HG03457 (cell line): ENCODE data around the gene MPZL2.

Experiments
- ATAC-seq: cut with Tn5 transposase; IDR thresholded peaks from one replicate; pipeline ENCODE4 v1.9.1; 2021; ENCODE audit warnings: moderate number of reproducible peaks; ENCODE audit not compliant: unreplicated experiment

MPZL2 gene

DNA sequence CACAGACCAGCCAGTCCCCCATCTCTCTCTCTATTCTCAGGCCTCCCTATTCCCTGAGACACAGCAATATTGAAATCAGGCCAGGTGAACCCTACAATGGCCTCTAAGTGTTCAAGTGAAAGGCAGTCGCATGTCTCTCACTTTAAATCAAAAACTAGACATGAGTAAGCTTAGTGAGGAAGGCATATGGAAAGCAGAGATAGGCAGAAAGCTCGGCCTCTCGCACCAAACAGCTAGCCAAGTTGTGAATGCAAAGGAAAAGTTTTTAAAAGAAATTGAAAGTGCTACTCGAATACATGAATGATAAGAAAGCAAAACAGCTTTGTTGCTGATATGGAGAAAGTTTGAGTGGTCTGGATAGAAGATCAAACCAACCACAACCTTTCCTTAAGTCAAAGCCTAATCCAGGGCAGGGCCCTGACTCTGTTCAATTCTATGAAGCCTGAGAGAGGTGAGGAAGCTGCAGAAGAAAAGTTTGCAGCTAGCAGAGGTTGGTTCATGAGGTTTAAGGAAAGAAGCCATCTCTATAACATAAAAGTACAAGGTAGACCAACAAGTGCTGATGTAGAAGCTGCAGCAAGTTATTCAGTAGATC, 19.8 kb upstream of the MPZL2 start:
- no peak for ATAC-seq

DNA sequence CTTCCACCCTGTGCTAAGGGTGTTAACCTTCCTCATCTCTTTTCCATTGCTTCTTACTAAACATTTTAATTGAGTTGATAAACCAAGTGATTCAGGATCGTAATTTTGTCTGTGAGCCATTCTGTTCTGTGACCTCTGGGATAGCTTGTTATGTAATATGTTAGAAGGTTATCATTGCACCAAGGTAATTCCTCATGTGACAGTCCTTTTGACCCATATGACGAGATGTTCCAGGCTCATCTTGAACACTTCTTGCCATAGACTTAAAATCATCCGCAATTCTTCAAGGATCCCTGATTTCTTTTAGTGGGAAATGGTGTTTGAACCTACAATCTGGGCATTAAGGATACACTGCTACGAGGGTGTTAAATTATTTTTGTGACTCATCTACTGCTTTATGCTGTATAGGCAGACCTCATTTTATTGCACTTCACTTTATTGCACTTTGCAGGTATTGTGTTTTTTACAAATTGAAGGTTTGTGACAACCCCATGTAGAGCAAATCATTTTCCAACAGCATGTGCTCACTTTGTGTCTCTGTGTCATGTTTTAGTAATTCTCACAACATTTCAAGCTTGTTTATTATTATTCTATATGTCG, 19.0 kb upstream of the MPZL2 start:
- ATAC-seq = no peak

DNA sequence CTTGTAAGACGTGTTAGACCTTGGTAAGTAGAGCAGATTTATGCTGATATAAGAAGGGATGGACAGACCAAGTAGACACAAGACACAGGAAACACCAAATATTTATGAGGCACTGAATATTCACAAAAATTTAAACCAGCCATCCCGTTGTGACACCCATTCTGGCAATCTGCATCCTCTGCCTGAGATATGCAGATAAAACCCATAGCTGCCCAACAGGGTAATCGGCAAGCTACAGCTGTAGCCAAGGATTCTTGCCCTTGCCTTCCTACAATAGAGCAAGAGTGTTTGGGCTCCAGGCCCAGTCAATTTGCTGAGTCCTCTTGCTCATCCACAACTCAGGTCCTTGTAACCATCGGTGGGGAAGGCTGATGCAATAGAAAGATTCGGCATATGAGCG, 18.5 kb upstream of the MPZL2 start:
- ATAC-seq = no peak

DNA sequence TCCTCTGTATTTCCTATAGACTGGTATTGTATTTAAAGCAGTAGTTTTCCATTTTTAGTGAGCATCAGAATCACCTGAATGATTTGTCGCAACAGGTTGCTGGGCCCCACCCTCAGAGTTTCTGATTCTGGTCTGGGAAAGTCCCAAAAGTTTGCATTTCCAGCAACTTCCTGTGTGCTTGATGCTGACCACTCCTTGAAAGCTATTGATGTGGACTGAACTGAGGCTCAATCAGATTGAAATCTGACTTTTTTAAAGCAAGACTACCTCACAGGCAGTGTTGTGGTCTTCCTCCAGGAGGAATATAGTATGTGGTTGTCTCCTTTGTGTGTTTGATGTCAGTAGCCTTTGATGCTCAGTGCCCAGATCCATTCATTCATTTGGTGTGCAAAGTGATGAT, 17.2 kb upstream of the MPZL2 start:
- ATAC-seq = no peak

DNA sequence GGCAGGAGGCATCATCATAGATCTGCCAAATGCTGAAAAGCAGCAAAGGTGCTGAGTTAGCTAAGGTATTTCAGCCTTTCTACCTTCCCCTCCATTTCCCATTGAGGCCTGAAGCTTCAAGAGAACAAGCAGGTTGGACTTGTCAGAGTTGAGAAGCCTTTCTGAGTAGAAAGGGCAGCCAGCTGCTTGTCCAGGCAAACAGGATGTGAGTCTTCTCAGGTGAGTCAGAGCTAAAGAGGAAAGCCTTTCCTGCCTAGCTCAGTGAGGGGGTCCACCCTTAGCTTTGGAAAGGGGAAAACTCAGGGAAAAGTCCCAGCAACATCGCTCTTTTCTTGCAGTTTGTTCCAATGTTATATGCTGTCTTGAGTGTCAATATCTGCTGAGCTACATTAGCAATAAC, 13.2 kb upstream of the MPZL2 start:
- ATAC-seq = no peak

DNA sequence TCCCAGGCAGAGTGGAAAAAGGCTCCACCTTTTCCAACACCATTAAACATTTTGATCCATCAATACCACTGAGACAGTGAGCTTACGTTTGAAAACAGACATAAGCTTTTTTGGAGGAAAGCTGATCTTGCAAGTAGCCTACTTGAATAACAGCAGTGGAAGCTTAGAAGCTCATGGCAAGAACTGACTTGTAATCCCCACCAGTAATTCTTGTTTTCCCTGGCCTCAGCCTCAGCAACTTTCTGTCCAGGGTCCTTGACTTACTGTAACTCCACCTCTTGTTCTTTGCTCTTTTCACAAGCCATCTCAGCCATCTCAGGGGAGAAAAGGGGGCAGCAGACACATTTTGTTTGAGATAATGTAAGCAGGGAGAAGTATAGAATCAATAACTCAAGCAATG, 12.3 kb upstream of the MPZL2 start:
- no peak for ATAC-seq

DNA sequence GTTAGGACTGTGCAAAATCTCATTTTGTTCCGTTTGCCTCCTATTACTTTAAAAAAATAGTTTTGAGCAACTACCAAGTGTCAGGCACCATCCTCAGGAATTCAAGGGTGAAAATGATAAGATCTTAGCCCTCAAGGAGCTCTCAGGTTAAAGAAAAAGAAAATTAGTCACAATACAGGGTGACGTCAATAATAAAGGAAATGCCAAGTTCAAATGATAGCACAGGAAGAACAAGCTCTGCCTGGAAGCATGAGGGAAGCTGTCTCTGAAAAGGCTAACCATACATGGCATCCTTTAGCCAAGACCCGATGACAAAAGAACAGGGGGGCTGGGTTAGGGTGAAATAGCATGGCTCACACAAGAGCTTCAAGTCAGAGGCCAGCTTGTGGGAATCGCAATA, 11.1 kb upstream of the MPZL2 start:
- no peak for ATAC-seq

DNA sequence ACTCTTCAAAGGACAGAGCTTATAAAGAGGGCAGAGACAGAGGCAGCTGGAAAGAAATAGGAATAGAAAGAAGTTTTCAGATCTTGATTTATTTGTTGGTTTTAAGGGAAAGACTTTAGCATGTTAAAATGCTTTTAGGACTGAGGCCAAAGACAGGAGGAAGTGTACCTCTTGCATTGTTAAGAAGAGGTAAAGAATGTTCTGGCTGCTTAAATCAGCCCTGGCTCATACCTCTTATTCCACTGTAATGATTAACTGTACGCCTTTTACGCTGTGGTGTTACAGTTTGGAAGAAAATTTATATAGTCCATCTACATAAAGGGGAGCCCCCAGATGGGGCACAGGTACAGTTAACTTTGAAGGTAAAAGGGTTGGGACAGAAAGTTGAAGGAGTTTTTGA, 10.1 kb upstream of the MPZL2 start:
- ATAC-seq = no peak

DNA sequence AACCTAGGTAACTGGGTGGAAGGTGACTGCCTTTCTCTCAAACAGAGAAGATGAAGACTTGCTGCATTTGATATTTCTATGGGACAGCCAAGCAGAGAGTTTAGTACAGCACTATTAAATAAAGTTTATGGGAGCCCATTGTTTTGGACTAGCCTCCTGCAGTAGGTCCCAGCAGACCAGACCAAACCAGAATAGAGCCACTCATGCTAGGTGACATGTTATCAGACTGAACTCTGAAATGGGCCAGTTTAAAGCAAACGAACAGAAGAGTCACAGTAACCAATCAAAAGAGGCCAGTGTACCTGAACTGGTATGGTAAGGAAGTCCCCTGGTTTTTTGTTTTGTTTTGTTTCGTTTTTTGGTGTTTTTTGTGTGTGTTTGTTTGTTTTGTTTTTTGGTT, 7.9 kb upstream of the MPZL2 start:
- no peak for ATAC-seq

DNA sequence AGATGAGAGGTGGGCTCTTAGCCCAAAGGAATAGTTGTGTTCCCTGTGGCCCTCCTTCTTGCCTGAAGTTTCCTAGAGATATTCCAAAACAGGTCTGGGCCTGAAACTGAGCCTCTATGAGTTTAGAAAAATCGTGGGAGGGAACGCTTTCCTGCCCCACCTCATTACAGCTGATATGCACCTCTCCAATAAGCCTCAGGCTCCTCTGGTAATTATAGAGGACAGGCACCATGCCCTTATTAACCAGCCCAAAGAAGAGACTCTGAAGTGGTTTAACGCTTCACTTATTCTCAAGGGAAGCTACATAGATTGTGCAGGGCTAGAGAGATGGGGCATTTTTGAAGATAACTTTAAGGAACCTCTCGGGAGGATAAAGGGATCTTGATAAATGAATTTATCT, 3.4 kb upstream of the MPZL2 start:
- no peak for ATAC-seq

DNA sequence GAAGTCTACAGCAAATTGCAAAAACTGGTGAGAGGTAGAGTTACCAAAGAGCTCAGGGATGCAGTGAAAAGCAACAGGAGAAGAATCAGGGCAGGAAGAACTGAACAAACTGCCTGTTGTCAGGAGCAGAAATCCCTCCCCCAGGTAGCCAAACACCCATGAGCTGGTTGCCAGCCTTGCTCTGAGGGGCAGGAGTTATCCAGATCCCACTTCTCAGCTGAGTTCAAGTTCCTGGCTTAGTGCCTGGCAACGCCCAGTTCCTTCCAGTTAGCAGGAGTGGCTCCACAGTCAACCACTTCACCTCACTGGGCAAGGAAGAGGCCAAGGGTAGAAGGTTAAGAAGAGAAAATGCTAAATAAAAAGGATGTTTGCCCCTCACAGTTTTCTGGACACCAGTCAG, 1.9 kb upstream of the MPZL2 start:
- no peak for ATAC-seq

DNA sequence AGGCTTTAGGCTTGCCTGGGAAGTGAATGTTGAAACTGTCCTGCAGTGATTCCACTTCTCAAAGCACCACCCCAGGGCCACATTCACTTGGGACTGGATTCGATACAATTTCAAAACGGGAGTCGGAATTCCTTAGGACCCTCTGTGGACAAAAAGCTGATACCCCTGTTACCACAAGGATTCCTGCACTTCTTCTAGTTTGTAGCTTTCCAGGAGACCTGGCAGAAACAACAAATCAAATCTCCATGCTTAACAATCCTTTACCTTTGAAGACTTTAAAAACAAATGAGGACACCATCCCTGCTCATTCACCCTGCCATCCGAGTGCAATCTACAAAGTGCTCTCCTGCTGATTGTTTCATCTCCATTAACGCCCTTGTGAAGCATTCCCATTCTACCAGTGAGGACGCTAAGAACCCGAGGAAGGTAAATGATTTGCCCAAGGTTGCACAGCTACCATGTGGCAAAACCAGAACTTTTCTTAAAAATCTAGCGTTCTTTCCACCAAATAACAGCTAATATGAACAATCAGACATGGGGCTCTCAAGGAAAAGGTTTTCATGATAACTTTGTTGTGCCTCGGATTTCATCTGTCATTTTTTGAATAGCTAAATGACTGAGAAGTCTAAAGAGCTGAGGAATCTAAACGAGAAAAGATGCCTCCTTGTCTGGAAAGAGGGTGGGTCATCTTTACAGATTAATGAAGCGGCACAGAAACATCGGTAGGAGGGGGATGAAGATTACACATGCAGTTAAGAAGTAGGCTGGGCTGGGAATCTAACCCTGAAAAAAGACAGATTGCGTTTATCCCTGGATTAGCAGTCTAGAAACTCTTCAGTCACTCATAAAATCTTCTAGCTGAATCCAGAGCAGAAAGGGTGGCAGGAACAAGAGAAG, 720 bp upstream of the MPZL2 start:
- ATAC-seq = no peak

DNA sequence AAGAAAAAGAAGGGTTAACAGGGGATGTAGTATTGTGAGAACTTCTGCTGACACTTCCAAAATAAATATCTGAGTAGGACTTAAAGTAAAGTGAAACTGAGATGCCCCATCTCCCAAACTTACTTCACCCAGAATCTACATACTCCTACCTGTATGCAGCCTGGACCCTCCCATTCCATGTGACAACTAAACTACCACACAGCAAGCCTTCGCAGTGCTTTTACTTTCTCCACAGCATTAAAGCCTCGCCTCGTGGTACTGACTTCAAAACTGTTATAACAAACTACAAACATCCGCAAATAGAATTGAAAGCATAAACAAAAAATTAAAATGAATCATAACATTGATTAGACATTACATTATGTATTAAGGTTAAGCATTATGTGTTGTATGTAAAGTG, 985 bp downstream of the MPZL2 start:
- no peak for ATAC-seq

DNA sequence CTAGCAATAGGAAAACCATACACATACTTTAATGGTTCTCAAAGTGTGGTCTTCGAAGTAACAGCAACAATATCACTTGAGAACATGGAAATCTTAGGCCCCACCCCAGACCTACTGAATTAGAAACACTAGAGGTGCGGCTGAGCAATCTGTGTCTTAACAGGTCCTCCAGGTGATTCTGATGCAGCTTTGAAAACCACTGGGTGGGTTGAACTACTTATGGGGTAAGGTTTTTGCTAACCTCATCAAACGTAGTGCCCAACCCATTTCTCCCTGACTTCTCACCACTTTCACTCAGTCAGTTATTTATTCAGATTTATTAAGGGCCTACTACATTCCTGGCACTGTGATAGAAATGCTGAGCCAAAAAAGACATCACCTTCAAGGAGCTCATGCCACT, 3.7 kb downstream of the MPZL2 start:
- ATAC-seq = no peak

DNA sequence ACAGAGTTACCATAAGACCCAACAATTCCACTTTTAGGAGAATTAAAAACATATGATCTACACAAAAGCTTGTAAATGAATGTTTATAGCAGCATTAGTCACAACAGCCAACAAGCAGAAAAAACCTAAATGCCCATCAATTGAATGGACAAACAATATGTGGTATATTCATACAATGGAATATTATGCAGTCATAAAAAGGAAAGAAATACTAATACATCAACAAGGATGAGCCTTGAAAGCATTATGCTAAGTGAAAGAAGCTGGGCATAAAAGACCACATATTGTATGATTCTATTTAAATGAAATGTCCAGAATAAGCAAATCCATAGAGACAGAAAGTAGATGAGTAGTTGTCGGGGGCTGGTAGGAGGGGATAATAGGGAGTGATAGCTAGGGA, 5.0 kb downstream of the MPZL2 start:
- no peak for ATAC-seq

DNA sequence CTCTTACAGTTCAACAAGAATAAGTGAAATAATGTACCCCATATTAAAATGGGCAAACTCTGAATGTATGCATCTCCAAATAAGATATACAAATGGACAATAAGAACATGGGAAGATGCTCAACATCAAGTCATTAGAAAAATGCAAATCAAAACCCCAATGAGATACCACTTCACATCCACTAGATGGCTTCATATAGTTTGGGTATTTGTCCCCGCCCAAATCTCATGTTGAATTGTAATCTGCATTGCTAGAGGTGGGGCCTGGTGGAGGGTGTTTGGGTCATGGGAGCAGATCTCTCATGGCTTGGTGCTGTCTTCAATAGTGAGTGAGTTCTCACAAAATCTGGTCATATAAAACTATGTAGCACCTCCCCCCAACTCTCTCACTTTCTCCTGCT, 5.7 kb downstream of the MPZL2 start:
- ATAC-seq = no peak

DNA sequence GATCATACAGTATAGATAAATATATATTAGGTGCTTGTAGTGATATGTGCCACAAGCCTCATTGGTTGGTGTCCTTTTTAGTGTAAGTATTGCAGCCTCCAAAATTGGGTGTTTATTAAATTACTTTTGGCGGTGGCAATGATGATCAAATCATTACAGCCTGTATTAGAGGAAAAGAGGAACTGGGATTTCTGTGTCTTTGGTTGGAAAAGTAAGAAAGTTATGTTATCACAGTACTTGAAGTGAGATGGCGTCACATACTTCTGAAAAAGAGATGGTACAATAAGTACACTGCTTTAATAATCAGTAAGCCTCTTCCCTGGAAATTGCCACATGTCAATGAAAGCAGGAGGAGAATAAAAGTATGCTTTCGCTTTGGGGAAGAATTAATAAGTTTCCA, 11.4 kb downstream of the MPZL2 start:
- no peak for ATAC-seq

DNA sequence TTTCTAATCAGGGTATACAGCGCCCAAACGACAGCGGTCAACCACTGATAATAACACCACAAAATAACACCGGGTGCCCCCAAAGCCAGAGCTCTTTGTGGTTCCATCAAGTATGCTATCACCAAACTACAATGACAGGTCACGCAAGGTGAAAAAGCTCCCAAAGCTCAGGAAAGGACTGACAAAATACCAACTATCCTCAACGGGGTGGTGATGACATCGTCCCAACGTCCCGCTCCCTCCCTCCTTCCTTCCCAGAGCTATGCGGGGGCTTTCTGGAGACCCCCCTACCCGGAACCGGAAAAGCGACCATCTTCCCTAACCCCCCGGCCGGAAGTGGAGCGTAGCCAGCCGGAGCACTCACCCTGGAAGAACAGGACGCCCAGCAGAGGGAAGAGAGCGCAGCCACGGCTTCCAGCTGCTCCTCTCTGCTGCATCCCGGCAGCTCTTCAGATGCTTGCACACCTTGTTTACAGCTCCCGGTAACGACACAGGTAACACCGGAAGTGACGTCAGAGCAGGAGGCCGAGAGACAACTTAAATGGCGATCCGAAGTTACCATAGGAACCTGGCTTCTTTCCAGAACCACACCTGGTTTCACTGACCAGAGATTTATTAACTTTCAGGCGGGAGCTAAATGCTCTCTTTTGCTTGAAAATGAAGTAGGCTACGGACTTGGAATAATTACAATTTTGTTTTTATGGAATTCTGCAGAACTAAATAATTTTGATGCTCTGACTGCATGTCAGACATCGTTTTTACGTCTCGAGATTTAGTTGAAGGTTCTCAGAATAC, 12.0 kb downstream of the MPZL2 start, which contains the start of gene MPZL3:
Gene MPZL3 (minus strand): TSS at position 508 of the 795 bp plus-strand sequence. CDS start 71 bp downstream, at position 437.
- ATAC-seq = no peak

DNA sequence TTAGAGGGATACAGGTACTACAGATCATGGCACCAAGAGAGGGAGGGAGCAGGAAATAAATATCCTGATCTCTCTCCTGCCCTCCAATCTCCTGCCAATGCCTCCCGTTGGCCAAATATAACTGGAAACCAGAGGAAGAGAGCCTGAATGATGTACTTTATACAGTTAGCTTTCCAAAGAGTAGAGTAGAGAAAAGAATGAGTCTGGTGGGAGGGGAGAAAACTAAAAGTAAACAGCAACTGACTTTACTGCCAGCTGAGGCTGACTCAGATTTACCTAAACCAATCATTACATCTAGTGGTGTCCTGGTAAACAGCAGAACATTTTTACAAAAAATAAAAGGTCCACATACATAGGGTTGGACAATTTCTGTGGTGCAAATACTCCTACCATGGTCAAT, 17.1 kb downstream of the MPZL2 start:
- no peak for ATAC-seq

DNA sequence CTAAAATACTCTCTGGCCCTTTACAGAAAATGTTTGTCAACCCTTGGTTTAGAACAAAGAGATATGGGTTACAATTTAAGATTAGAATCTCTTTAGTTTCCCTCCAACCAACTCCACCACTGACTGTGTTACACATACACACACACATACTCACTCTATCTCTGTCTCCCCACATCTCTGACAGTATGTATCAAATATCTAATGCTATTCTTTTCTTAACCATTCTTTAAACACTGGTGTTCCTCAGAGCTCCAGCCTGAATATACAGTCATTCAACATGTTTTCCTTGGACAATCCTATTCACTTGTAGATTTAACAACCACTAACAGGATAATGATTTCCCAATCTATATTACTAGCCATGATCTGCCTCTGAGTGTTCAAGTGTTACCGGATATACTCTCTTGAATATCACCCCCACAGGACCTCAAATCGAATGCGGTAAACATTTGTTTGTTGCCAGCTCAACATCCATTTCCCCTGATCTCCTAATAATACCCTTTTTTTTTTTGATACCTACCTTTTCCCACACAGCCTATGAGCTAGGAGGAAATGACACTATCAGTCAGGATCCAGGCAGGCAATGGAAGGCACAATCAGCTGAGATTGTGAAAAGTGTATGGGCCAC, 18.0 kb downstream of the MPZL2 start:
- ATAC-seq = no peak
